NCI-H146 treated with DMSO at 0.1 percent for 48 hours (cell line): ENCODE measurements around the gene SIX1.

Experiments
- DNase-seq: peaks from one replicate; lab custom pipeline; 2025; ENCODE audit not compliant: unreplicated experiment; lab: John Stamatoyannopoulos, UW

The SIX1 gene

GRCh38 chr14:60643141-60643462 is 6.2 kb downstream of the SIX1 start:
- DNase-seq, result no peak

GRCh38 chr14:60642270-60643140 is 6.8 kb downstream of the SIX1 start:
- DNase-seq, result no peak

GRCh38 chr14:60641742-60642269 is 7.5 kb downstream of the SIX1 start:
- no peak for DNase-seq

GRCh38 chr14:60640859-60641741 is 8.2 kb downstream of the SIX1 start:
- DNase-seq, result no peak

GRCh38 chr14:60639674-60640073 is 9.6 kb downstream of the SIX1 start:
- DNase-seq, result no peak

- DNase-seq, result no peak
These were observed 11.6 kb downstream of the SIX1 start for GRCh38 chr14:60637479-60638315.

GRCh38 chr14:60636879-60637478 is 12.3 kb downstream of the SIX1 start:
- no peak for DNase-seq

- DNase-seq, result no peak
These were observed 15.1 kb downstream of the SIX1 start for GRCh38 chr14:60634153-60634552.

- no peak for DNase-seq
These were observed 16.5 kb downstream of the SIX1 start for GRCh38 chr14:60632777-60633176.

- DNase-seq, result no peak
These were observed 17.0 kb downstream of the SIX1 start for GRCh38 chr14:60632257-60632656.

- DNase-seq, result no peak
These were observed 17.4 kb downstream of the SIX1 start for GRCh38 chr14:60631842-60632241.

- no peak for DNase-seq
These were observed 19.1 kb downstream of the SIX1 start for GRCh38 chr14:60630129-60630528.

GRCh38 chr14:60628892-60629291 is 20.4 kb downstream of the SIX1 start:
- DNase-seq, result no peak

GRCh38 chr14:60622917-60623257 is 26.4 kb downstream of the SIX1 start:
- no peak for DNase-seq

- no peak for DNase-seq
These were observed 26.9 kb downstream of the SIX1 start for GRCh38 chr14:60622210-60622916.

- no peak for DNase-seq
These were observed 27.9 kb downstream of the SIX1 start for GRCh38 chr14:60621386-60621785.

GRCh38 chr14:60618241-60618640 is 31.0 kb downstream of the SIX1 start:
- peak; percentile 12 for DNase-seq

- no peak for DNase-seq
These were observed 32.8 kb downstream of the SIX1 start for GRCh38 chr14:60616461-60616959.

- DNase-seq, result no peak
These were observed 47.0 kb downstream of the SIX1 start for GRCh38 chr14:60602291-60602690.

- DNase-seq, result no peak
These were observed 49.5 kb downstream of the SIX1 start for GRCh38 chr14:60599727-60600126.
